SW 1271 (cell line): ENCODE results near the gene VTCN1.
"Not testable (repeated sequence)": the region's sequence is repeated elsewhere in the genome, so short reads cannot be mapped to it uniquely, and the experiment has no call there.

ENCODE experiments used
- DNase-seq, 2 experiments: peaks; one replicate each; lab custom pipeline; 2025; lab: John Stamatoyannopoulos, UW

The VTCN1 gene

DNA sequence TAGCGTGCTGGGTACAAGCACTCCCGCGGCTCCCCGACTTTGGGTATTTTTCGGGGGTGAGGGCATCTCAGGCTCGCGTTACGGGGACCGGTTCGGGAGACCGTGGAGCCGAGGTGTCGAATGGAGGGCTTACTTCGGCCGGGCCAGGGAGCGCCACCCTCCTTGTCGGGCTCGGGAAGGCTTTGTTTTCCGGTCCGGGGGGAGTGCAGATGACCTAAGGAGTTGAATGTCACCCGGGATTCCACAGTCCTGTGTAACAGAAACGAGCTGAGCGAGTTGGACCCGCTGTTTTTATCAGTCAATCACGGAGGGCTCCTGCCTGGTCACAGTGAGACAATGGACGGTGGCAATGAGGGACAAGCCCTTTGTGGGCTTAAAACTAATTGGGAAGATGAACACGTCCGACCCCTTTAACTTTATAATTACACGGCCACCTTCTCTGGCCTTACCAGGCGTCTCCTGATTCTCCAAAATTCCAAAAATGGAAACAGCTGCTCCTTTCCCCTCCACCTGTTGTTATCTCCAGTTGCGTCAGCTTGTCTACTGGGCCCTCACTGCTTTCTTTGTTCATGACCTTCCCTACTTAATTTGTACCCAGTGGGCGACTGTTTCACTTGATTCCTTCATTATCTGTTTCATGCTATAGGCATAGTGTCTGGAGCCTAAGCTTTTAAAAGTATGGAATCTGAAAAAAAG is 88.2 kb downstream of the VTCN1 start:
- DNase-seq, result no peak

DNA sequence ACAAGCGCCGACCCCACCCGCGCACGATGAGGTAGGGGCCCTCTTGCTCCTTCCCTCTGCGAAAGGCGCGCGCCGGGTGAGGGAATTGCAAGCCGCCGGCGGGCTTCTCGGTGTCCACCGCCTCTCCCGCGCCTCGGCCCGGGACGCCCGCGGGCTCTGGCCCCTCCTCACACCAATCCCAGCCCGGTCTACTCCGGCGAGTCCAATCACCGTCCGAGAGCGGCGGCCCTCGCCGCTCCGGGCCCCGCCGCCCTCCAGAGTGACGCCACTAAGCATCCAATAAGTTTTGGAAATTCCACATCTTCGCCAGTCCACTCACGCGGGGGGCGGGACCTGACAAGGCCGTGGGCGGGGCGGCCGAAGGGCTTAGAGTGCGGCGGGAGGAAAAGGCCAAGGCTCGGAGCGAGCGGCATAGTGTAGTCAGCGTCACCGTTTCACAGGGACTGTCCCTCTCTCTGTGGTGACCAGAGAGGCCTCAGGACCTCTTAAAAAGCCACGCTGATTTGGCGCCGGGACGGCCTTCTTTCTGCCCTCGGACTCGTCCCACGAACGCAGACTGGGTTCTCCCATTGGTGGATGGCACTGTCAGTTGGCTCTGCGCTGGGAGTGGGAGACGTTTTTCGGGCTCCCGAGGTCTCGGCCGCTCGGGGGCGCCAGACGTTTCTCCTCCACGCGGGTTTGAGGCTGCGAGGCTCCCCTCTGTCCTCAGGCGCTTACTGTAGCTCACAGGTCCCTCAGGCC is 89.0 kb downstream of the VTCN1 start, which contains the start of gene TRIM45:
TRIM45 (minus strand) TSS at position 161 of the 741 bp plus-strand sequence. CDS start 548 bp downstream, outside the sequence.
- DNase-seq, result peak; percentile 76 to 92

DNA sequence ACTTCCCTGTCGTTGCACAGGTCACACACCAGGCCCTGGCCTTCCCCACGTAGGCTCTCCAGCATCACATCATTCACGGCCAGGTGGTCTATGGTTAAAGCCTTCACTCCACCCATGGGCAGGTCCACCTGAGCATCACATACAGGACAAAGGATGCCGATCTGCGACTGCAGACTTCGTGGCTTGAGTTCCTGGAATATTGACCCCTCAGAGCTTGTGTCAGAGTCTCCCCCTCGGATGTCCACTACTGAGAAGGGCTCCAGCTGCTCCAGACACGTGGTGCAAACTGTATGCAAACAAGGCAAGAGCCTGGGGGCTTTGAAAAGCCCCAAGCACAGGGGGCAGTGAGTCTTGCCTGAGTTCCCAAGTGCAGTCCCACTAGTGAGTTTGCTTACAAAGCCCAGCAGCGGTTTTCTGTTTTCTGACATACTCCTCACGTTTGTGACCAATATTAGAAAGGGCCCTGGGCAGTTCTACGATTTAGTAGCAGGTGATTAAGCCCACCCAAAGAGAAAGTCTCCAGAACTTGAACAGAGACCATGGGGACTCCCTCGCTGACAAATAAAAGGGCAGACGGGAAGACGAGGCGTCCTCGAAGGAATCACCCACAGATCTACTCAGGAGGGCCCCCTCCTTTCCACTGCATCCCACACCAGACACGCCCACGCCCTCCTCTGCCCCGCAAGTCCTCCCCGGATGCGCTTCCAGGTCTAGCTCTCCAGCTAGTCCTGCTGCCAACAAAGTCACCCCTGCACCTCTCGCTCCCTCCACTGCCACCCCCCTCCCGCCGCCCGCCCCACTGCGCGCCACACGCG is 89.7 kb downstream of the VTCN1 start:
- peak; percentile 5 to 53 for DNase-seq

DNA sequence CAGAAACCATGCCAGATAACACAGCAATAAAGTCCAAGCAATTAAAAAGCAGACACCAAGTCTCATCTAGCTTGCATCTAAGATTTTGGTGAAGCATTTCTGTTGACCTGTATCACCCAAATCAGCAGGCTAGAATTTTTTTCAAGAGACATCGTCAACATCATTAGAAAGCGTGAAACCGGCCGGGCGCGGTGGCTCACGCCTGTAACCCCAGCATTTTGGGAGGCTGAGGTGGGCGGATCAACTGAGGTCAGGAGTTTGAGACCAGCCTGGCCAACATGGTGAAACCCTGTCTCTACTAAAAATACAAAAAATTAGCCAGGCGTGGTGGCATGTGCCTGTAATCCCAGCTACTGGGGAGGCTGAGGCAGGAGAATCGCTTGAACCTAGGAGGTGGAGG is 91.6 kb downstream of the VTCN1 start:
- DNase-seq, result not testable (repeated sequence)

DNA sequence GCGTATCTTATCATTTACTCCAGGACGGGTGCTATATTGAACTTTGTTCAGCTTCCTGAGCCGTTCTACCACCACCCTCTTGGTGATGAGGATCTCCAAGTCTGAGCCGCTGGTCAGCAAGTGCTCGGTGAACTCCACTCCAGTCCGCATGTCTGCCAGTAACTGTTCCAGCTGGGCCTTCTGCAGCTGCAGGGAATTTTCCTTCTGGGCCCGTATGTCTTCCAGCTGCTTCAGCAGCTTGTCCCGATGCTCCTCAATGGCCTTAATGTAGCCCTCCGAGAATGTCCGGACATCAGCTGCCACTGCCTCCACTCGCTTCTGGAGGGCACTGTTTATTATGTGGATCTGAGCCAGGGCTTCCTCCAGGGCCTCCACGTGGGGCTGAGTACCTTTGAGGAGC is 92.6 kb downstream of the VTCN1 start:
- DNase-seq, result no peak

DNA sequence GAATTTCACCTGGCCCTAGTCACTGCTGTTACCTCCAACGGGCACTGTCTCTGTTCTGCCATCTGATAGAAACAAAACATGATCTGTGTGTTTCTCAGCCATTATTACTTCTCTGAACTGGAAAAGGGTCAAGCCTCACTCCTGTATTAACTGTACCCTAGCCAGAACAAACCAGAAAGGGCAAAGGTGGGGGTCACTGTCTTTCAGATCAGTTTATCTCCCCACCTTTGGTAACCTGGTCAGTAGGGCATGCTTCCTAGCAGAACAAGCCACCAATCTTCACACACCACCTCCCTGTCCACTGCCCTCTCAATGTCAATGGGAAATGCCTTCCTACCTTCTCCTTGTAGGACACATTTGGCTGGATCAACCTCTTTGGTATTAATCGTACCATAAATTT is 93.0 kb downstream of the VTCN1 start:
- DNase-seq, result no peak

DNA sequence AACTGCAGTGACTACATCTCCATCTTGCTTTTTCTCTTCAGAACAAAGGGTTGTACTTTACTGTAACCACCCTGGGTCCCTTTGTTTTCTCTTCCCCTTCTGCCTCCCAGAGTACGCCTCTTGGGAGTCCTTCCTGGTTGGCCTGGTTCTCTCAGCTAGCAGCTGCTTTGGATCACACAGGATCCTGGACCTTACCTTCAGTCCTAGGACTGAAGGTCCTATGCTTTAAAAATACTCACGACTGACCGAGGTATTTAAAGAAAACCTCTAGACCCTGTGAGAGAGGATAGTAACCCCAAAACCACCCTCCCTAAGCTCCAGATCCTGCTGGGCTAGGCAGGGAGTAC is 94.0 kb downstream of the VTCN1 start:
- no peak for DNase-seq

DNA sequence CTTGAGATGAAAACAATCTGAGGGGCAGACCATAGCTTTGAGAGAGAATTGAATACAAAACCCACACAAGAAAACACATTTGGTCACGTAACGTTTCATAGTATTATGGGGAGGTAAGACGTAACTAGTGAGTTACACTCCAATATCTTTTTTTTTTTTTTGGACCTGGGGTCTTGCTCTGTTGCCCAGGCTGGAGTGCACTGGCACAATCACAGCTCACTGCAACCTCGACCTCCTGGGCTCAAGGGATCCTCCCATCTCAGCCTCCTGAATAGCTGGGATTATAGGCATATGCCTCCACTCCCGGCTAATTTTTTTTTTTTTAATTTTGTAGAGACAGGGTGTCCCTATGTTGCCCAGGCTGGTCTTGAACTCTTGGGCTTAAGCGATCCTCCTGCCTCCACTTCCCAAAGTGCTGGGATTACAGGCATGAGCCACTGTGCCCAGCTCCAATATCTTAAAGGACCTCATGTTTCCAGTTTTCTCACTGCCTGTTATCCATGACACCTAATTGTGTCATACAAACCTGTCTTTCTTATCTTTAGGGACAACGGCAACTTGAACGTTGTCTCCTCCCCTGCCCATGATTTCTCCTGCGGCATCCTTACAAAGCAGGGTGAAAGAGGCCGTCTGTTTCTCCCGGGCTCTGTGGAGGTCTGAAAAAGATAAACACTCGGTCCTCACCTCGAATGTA is 94.5 kb downstream of the VTCN1 start:
- DNase-seq, result no peak

DNA sequence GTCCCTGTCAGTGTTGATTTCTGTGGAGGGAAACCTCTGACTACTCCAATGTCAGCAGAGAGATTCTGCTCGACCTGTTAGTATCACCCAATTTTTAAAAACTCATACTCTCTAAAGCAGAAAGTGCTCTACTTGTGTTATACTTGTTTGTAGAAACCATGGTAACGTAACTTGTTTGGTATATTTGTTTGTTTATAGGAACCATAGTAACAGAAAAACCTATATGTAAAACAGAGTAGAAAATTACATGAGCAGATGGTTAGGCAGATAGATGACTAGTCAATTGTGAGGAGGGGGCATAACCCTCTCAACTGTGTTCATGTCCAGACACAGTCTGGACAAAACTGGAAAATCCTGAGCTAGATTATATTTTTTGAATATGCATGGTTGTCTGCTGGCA is 95.8 kb downstream of the VTCN1 start:
- DNase-seq, result no peak

DNA sequence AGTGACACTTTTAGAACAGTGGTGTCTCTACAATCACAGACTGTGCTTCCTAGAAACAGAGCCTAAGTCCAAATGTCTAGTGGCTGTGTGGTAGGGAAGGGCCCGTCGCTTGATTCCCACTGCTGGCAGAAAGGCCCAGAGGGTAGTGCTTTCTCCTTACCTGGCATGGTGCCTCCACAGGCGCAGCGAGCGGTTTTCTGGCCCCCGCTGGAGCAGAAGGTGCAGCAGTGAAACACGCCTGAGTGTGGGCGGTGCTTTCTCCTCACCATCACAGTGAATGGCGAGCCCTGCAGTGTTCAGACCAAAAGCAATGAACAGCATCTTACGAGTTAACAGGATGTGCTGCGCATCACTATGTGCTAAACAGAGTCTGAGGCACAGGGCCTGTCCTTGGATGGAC is 97.5 kb downstream of the VTCN1 start:
- DNase-seq, result no peak

DNA sequence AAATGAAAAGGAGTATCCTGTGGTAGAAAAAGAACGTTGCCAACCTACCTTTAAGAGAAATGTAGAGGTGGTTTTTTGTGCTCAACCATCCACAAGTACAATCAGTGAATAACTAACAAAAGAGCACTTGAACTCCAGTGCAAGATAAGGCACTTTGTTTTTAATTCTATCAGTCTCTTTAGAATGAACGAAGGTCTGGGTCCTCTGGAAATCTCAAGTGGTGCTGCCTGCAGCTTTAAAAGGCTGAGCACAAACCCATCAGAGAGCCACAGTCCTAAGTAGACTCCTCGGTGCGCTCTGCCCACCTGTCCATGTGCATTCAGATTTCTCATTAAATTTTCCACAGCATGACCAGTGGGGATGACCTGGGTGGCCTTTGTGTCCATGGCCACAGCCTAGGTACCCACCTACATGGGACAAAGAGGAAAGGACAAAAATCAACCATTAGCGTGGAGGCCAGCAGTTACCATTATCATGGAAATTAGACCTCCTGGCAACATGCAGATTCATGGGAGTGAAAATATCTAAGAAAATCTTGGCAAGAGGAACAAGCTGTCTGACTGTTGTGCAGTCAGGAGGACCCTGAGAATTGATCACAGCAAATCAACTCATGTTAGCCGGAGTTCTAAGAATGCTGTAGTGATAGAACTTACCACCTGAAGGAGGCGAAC is 98.5 kb downstream of the VTCN1 start:
- DNase-seq, result no peak

DNA sequence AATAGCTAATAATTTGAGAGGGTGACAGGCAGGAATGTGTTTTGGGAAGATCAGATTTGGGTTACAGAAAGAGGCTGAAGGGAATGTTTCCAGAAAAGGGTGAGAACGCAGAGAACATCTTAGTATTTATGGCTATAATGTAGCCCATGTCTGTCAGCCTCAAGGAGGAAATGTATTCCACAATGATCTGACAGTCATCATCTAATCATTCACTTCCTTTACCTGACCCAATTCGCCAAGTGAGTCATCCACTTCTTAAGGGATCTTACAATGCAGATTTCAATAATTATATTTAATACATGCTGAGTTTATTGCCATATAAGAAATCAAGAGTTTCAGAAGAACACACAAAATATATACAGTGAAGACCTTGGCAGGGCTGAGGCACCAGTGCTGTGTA is 100.0 kb downstream of the VTCN1 start:
- DNase-seq, result peak; percentile 7 to 13

DNA sequence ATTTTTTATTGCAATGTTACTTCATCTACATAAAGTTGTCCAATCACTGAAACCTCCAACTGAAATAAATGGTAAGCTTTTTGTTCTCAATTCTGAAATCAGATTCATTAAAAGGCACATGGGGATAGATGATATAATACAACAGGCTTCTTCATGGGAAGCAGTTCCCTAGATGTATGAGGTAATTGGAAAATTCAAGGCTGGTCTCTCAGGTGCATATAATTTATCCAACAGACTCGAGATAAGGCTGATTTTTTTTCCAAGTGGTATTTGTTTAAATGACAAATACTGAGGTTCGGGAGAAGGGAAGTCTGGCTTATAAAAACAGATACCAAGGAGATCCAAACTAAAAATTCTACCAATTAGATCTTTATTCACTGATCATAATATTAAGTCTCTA is 103.4 kb downstream of the VTCN1 start:
- DNase-seq, result no peak

DNA sequence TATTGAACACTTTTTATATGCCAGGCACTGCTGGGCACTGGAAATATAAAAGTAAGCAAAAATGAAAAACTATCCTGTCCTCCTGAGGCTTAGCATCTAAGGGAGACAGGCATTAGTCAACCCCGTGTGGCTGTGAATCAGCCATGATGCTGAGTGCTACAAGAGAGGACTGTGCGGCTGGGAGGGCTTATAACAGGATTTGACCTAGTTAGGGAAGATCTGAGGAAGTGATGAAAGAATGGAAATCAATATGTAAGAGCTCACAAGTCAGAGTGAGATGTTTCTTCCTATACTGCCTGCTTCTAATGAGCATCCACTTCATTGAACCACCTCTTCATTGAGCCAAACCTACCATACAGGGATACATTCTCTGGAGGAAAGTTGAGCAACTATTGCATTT is 104.2 kb downstream of the VTCN1 start:
- DNase-seq, result no peak

DNA sequence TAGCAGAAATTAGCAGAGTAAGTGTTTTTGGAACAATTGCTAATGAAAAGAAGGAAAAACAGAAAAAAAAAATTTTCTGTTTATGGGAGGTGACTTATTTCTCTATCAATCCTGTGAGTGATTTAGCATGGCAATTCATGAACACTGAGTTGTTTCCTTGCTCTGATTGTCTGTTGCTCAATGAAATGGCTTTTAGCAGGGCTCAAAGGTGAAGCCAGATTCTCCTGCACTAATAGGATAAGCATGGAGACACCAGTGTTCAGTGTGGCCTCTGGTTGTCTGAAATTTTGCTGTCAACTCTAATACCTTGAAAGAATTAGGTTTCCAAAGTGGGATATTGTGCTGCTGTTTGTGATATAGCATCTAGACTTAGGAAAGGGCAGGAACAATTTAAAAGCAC is 105.0 kb downstream of the VTCN1 start:
- DNase-seq, result no peak

DNA sequence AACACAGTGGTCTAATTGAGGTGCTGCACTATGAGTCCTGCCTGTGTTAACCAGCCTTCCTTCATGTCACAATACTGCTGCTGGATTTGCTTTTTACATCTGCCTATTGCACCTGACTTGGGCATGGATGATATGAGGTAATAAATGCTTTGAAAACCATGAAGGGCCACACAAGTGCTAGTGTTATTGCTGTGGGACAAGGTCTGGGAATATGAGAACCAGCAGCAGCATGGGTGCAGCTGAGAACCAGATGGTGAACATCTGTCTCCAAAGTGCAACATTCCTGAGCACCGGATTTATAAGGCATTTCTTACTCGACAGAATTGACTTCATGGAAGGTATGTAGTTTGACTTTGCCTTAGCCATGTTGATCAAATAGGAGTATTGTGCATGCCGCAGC is 105.7 kb downstream of the VTCN1 start:
- DNase-seq, result no peak

DNA sequence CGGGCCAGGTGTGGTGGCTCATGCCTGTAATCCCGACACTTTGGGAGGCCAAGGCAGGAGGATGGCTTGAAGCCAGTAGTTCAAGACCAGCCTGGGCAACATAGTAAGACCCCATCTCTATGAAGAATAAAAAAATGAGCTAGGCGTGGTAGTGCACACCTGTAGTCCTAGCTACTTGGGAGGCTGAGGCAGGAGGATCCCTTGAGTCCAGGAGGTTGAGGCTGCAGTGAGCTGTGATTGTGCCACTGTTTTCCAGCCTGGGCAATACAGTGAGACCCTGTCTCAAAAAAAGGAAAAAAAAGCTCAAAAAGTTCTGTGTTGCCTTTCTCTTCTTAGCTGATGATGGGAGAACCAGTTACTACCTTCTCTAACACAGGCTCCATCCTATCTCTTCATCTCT is 108.9 kb downstream of the VTCN1 start:
- not testable (repeated sequence) for DNase-seq

DNA sequence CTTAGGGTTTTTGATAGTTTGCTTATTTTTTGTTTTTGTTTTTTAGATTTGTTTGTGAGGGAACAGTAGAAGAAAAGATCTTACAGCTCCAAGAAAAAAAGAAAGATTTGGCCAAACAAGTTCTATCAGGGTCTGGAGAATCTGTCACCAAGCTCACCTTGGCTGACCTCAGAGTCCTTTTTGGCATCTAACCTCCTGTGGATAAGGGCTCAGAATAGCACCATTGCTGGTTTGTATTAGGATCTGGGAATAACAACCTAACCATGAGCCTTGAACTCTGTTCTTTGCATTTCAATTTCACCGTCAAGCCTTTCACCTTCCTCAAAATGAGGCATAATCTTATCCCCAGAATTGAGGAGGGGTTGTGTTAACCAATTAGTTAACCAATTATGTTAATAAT is 109.4 kb downstream of the VTCN1 start:
- no peak for DNase-seq

DNA sequence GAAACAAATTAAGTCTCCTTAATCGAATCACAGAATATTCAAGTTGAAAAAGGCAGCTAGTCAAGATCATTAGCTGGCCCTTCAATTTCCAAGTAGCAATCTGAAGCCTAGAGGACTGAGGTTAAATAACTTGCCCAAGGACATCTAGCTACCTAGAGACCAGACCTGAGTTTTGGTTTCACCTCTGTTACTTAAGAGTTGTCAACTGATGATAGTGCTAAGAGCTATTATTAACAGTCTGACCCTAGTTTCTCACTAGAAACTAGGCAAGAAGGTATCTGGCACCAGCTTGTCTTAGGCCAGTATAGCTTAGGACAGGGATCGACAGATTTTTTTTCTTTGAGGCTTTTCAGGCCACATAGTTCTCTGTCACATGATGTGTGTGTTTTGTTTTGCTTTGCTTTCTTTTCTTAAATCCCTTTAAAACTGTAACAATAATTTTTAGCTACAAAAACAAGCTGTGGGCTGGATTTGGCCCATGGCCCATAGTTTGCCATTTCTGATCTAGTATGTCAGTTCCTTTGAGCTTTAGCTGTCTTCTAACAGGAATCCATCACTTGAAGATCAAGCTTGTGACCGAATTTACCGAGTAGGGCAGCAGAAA is 112.3 kb downstream of the VTCN1 start:
- no peak for DNase-seq

DNA sequence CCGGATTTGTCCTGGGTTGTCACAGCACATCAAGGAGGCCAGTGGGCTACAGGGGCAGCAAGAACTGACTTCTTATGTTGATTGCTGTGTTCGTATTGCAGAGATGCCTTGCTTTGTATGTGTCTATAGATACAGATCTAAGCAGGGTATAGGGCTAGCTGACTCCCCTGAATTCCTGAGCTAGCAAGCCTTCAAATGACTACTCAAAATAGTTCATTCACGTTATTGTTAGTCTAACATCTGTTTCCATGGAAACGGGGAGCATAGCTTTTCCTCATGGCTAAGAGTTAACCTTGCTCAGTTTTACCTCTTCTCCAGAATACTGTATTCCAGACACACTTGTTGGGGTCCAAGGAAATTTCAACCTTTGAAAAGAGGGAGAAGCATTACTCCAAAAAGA is 113.3 kb downstream of the VTCN1 start:
- DNase-seq, result no peak

DNA sequence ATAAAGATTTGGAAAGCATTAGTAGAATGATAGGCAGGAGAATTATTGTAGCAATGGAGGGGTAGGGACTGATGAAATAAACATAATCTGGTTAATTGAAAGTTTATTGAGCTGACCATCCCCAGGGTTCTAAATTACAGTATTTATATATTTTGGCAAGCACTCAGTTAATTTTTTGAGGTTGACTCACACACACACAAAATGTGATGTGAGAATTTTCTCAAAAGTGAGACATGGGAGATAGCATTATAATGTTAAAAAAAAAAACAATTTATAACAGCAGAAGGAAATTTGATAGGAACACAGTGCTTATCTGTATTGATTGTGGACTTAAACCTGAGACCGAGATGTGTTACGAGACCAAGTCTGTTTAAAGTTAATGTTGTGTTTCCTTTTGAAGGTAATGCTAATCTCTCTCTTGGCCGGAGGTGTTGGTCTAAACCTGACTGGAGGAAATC is 113.7 kb downstream of the VTCN1 start:
- DNase-seq, result no peak
